Astrocyte of the spinal cord (primary cell): ENCODE data around the gene ANK3.
A peak's percentile ranks its signal among the peaks of the same experiment; 100 is the strongest.
"Not testable (repeated sequence)": the region's sequence is repeated elsewhere in the genome, so short reads cannot be mapped to it uniquely, and the experiment has no call there.

Experiments
- DNase-seq: peaks from one replicate; pipeline ENCODE4 v3.0.0; 2011; ENCODE audit warnings: low read depth, low spot score
- H3K4me3 ChIP-seq: 2 replicates; pipeline ENCODE4 v1.5.1; 2011; ENCODE audit warnings: low read depth, mild to moderate bottlenecking, low read length, moderate library complexity
- in situ Hi-C: cut with HindIII; loops from 2 replicates; pipeline ENCODE4 v1.10.0; 2017; ENCODE audit warnings: low sequenced_read_pairs
- TF ChIP-seq, protein P1 (sequence below): IDR thresholded peaks from 2 replicates; pipeline ENCODE4 v1.5.1; 2012; ENCODE audit warnings: low read depth, mild to moderate bottlenecking, low read length, inconsistent platforms

Gene ANK3

DNA sequence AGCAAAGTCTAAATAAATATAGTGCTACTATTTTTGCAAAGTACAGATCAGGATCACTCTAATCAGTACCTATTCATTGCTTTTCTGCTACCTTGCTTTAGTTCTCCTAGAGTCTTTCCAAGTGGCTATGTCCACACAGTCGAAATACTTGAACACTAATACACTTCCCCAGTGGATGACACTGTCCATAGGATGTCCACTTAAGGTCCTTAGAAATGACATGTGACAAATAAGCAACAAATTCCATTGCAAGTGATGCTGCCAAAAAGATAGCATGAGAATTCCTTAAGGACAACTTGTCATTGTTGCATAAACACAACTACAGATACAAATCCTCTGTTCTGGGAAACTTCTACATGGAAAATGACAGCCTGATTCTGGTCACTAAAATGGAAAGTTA, 93.6 kb downstream of the ANK3 start:
- TF ChIP-seq, protein P1, sequence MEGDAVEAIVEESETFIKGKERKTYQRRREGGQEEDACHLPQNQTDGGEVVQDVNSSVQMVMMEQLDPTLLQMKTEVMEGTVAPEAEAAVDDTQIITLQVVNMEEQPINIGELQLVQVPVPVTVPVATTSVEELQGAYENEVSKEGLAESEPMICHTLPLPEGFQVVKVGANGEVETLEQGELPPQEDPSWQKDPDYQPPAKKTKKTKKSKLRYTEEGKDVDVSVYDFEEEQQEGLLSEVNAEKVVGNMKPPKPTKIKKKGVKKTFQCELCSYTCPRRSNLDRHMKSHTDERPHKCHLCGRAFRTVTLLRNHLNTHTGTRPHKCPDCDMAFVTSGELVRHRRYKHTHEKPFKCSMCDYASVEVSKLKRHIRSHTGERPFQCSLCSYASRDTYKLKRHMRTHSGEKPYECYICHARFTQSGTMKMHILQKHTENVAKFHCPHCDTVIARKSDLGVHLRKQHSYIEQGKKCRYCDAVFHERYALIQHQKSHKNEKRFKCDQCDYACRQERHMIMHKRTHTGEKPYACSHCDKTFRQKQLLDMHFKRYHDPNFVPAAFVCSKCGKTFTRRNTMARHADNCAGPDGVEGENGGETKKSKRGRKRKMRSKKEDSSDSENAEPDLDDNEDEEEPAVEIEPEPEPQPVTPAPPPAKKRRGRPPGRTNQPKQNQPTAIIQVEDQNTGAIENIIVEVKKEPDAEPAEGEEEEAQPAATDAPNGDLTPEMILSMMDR, result no peak
- in situ Hi-C loops, result no loop called here
- no peak overlapping the region for H3K4me3 ChIP-seq
- DNase-seq, result no peak

DNA sequence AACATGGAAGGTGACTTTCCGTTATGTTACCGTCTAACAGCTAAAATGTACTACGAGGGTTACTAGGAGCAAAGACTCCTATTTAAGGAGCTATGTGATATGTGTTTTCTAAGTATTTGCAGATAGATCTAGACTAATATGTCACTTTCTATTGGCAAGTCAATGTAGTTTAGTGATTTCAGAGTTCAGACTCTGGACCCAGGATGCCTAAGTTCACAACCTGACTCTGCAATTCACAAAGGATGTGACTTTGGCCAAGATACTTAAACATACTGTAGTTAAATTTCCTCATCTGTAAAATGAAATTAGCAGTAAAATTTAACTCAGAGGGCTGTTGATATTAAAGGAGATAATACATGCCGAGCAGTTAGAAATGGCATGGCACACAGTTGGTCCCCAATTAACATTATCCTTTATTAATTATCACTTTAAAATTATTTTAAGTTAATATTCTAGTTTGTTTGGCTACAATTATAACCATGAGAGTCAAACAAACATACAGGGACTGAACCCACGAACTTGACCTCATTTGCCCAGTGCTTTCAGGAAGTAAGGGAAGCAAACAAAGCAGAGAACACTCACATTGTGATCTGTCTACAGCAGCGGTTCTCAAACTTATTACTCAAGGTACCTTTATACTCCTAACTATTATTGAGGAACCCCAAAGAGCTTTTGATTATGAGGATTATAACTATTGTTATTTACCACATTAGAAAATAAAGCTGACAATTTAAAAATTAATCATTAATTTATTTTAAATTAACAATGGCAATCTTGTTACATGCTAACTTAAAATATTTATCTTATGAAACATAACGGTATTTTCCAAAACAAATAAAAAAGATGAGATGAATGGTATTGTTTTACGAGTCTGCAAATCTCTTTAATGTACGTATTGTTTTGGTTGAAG, 94.4 kb downstream of the ANK3 start:
- no peak for DNase-seq
- in situ Hi-C loops, result no loop called here
- H3K4me3 ChIP-seq, result no peak overlapping the region
- TF ChIP-seq, protein P1, result no peak

DNA sequence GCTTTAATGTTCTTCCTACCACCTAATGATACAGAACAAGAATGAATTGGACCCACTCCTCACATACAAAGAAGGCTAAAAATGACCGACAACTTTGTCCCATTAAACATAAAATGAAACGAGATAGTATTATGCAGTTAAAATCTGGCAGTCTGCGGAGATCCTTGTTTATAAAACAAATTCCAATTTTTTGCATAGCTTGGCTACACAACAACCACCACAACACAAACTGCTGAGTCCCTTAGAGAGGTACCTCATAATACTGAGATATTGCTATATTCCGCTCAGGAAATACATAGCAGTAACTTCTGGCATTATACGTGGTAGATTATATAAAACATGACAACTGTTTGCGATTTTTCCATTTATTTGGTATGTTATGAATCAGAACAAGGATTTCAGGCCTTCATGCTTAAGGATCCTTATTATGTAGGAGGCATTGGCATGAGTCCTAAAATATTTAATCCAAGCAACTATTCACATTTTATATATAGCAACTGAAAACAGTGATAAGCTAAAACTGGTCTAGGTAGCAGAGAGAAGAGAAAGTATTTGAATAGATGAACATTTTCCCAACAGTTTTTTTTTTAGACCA, 96.0 kb downstream of the ANK3 start:
- in situ Hi-C loops, result no loop called here
- H3K4me3 ChIP-seq, result no peak overlapping the region
- TF ChIP-seq, protein P1, result no peak
- no peak for DNase-seq

DNA sequence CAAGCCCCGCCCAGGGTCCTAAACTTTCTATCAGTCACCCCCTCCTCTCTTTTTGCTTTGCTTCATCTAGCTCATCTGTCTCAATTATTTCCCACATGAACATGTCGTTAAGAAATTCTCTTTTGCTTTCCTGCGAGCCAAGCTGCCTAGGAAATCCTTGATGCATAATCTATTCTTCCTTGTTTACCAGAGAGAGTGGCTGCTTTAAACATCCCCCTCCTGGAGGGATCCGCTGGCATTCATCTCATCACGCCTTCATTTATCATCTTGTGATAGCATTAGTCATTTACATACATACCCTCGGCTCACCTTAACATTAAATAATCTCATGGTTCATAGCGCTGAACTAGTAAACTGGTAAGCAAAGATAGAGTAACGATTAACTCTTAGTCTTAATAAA, 96.7 kb downstream of the ANK3 start:
- TF ChIP-seq, protein P1, result no peak
- no peak overlapping the region for H3K4me3 ChIP-seq
- no peak for DNase-seq
- in situ Hi-C loops, result no loop called here

DNA sequence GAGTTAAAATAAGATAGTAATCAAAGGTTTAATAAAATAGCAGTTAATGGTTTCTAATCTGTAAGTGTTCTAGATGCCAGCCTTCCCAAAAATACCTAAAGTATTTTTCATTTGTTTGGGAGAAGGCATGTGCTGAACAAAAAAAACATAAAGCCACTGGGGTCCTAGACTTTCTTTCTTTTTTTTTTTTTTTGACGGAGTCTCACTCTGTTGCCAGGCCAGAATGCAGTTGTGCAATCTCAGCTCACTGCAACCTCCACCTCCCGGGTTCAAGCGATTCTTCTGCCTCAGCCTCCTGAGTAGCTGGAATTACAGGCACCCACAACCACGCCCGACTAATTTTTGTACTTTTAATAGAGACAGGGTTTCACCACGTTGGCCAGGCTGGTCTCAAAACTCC, 97.1 kb downstream of the ANK3 start:
- H3K4me3 ChIP-seq, DNase-seq, in situ Hi-C loops: not testable (repeated sequence)

DNA sequence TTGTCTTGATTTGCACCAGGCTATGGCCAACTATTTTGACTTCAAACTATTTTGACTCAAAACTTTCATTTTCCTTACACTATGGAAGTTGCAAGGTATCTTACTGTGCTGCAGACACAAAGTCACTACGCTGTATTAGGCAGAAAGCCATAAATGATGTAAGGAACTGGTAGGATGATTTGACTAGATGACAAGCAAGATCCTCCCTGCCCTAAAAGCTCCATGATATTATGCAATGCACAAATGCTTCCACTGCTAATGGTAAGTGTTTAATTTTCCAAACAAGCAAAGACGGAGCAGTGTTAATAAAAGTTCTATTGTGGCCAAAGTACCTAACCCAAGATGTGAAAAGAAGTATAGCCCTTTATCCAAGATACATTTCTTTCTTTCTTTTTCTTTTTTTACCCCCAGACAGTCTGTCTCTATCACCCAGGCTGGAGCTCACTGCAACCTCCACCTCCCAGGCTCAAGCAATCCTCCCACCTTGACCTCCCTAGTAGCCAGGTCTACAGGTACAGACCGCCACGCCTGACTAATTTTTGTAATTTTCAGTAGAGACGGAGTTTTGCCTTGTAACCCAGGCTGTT, 98.2 kb downstream of the ANK3 start:
- DNase-seq, result peak; percentile 47
- no peak overlapping the region for H3K4me3 ChIP-seq
- in situ Hi-C loops, result no loop called here
- TF ChIP-seq, protein P1, result no peak

DNA sequence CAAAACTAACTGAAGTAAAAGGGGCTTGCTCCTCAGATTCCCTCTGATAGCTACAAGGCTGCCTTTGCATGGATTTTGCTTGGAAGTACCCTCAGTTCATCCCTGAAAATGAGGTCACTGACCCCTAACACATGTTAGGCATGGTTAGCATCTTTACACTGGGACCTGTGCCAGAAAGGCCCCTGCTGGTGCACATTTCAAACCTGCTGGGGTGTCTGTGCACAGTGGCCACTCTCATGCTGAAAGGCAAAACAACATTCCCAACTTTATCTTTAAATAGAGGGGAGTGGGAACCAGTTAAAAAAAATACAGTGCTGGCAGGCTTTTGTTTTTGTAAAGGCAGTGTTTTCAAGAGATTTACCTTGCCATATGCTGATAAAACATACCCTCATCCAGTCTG, 99.1 kb downstream of the ANK3 start:
- no peak for DNase-seq
- TF ChIP-seq, protein P1, result no peak
- no peak overlapping the region for H3K4me3 ChIP-seq
- in situ Hi-C loops, result no loop called here
